HK-2 (cell line): ENCODE results near the gene OXTR.

Experiments
- DNase-seq: peaks from one replicate; pipeline ENCODE4 v3.0.0-alpha.2; 2018; ENCODE audit not compliant: unreplicated experiment

The OXTR gene

GRCh38 chr3:8769088-8769822 lies at the start of gene OXTR:
Gene OXTR (minus strand): TSS chr3:8769613. CDS start chr3:8768187, 1,426 bp downstream.
- DNase-seq, result peak; percentile 73

DNA sequence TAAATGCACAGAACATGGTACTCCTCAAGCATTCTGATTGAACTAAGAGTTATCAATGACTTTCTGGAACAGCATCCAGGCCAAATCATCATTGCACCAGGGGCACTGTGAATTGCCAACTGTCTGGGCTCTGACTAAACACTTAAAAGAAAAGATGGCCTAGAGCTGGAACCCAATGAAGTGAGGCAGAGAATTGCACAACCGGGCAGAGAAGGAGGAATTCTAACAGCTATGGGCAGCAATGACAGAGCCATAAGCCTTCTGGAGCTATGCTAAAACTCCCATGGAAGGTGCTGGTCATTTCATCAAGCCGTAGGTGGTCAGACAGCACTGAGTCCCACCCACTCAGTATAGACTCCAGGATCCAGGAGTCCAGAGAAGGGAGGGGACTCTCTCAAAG lies 48.1 kb upstream of the OXTR start:
- DNase-seq, result no peak

GRCh38 chr3:8816106-8816505 lies 46.7 kb upstream of the OXTR start:
- DNase-seq, result no peak

- no peak for DNase-seq
Measured at GRCh38 chr3:8813411-8813810, 44.0 kb upstream of the OXTR start.

DNA sequence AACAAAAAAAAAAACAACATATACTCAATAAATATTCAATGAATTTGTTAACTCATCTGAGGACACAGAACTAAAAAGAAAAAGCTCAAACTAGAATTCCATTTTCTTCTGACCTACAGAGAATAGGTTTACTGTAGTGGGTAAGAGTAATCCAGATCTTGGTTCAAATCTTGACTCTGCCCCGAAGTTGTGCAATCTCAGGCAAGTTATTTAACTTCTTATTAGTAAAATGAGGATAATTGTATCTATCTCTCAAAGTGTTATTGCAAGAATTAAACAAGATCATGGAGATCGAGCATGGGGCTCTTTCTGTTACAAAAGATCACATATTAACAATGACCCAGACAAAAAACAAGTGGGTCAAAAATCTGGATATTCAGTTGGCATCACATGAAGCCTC lies 41.1 kb upstream of the OXTR start:
- no peak for DNase-seq

DNA sequence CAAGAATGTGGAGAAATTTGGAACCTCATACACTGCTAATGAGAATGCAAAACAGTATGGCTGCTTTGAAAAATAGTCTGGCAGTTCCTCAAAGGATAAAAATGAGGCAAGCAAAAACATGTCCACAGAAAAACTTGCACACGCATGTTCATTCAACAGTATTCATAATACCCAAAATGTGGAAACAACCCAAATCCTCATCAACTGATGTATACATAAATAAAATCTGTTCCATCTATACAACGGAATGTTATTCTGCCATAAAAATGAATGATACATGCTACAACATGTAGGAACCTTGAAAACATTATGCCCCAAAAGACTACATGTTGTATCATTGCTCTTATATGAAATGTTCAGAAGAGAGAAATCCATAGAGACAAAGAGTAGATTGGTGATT lies 36.4 kb upstream of the OXTR start:
- DNase-seq, result no peak

DNA sequence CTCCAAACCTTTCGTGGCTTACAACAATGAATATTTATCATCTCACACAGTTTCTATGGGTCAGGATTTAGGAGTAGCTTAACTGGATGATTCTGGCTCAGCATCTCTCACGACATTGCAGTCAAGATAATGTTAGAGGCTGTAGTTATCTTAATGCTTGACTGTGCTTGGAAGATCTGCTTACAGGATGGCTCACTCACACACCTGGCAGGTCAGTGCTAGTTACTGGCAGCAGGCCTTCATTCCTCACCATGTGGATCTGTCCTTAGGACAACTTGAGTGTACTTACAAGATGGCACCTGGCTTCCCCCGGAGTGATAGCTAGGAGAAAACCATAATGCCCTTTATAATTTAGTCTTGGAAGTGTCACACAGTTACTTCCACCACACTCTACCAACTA lies 32.8 kb upstream of the OXTR start:
- no peak for DNase-seq

DNA sequence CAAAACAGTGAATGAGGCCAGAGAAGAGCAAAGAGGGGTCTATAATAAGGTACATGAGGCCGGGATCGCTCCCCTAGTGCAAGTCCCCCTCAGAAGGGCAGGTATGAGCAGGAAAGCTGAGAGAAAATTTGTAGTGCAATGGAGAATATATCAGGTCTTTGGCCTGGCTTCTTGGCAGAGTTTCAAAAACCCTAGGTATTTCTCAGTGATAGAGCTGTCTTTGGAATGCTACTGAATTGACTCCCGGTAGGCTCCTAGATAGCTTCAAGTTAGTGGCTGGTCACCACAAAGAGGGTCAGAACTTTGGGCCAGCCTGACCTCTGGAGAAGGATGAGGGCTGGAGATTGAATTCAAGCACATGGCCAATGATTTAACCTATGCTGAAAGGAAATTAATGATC lies 30.6 kb upstream of the OXTR start:
- no peak for DNase-seq

DNA sequence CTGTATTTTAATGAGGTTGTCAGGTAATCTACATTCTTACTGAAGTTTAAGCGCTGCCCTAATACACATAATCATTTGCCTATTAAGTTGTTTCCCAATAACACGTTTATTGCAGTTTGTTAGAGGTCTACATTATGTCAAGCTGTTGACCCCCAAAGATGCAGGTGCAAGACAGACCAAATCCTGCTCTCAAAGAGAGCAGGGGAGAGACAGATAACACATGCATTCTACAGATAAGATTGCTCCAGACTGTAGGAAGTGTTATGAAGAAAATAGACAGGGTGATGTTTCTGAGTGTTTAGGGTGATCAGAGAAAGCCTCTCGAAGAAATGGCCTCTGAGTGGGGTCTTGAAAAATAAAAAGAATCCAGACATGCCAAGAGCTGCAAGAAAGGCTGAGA lies 24.8 kb upstream of the OXTR start:
- DNase-seq, result no peak

- DNase-seq, result peak; percentile 57
Measured at GRCh38 chr3:8793242-8793641, 23.8 kb upstream of the OXTR start.

DNA sequence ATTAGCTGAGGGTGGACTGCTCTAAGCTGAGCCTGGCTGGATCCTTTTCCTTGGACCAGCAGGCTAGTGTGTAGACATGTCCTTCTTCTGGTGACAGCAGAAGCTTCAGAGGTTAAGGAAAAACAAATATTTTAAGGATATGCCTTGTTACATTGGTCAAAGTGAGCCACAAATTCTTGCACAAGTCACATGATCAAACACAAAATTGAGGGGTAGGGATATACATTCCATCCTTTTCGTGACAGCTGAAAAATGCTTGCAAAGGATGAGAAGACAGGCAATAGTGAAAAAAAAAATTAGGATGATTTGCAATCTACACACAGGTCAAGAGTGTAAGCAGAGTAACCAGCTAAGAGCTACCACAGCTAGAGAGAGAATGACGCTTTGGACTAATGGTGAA lies 21.1 kb upstream of the OXTR start:
- no peak for DNase-seq

DNA sequence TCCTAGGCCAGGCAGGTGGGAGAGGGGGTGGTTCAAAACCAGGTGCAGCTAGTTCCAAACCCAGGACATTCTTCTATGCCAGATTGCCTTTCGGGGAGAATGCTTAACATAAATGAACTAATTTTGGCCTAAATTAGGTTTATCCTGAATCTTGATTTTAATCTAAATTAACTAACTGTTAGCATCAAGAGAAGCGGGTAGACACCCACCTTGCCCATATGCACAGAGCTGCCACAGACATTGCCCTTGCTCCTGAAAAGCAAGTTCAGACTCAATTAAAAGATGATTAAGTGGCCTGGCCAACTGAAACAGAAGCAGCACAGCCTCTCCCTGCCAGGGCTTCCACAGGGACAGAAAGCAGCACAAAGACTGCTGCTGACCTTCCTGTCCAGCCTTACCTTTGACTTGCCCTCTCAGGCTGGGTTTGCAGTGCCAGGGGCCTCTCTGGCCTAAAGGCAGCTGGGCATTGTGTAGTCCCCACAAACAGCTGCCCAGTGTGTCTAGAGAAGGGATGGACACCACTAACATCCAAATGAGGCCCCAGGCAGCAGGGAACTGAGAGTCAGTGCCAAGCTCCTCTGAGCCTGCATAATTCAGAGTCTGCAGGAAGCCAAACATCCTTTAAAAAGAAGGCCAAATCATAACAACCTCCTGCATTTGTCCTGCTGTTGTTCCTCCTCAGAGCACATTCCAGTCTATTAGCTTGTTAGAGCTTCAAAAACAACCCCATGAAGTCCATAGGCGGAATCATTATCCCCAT lies 15.4 kb upstream of the OXTR start:
- no peak for DNase-seq

DNA sequence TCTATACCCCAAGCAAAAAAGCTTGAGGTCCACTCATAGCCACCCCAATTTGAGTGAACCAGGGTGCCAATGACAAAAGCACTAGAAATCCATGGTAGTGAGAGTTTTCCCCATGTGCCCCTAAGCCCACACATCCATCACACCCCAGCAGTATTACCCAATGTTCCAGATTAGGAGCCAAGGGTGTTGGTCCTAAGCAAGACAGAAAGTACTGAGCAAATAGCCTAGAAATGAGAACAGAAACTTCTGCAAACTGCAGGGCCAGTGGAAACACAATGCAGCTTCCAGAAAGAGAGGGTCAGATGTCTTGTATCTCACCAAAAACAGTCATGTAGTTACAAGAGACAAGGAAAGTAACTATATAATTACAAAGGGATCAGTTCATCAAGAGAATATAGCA lies 10.9 kb upstream of the OXTR start:
- DNase-seq, result no peak

GRCh38 chr3:8778475-8778874 lies 9.1 kb upstream of the OXTR start:
- DNase-seq, result no peak

- no peak for DNase-seq
Measured at GRCh38 chr3:8777978-8778267, 8.5 kb upstream of the OXTR start.

- no peak for DNase-seq
Measured at GRCh38 chr3:8777201-8777977, 8.0 kb upstream of the OXTR start.

DNA sequence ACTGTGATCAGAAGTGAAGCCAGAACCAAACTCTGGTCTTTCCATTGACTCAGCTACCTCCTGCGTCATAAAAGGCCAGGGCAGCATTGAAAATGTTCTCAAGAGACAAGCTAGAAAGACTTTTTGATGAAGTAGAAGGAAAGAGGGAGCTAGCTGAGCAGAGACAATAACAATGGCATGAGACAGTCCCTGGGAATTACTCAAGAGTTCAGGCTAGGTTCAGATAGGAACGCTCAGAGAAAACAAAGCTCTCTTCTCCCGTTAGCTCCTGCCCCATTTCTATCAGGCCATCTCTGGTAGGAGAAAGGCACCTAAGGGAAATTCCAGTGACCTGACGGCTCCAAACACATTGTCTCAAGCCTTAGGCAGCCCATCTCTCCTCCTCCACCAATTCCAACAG lies 7.0 kb upstream of the OXTR start:
- DNase-seq, result no peak

- no peak for DNase-seq
Measured at GRCh38 chr3:8775602-8776001, 6.2 kb upstream of the OXTR start.

DNA sequence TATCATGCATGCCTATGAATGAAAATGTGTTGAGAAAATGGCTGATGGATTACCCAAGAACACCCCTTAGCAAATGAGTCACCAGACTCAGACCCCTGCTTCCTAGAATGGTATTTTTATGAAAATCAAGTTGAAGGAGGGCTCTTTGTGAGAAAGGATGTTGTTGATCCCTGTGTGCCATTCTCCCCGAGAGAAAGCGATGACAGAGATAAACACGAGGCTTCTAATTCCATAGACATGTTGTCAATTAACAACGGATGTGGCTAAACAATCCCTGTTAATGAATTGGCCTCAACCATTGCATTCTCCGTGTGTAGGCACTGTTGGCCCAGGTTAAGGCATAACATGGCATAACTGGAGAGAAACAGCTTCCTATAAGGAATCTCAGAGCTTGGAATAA lies 5.8 kb upstream of the OXTR start:
- DNase-seq, result no peak

GRCh38 chr3:8773941-8774542 lies 4.6 kb upstream of the OXTR start:
- no peak for DNase-seq

- DNase-seq, result no peak
Measured at GRCh38 chr3:8768364-8769087, 887 bp downstream of the OXTR start.
